H1 (cell line): ENCODE results near the gene UNC13D. TPM values are rescaled to one million over a fixed set of nuclear protein-coding genes. Genes with fewer than 3 reads are reported as not detected.

Experiments used
- CTCF ChIA-PET: fragments of 300-600 bp; sonication (Branson Sonifier 250); formaldehyde crosslinking; loops from one replicate; lab custom pipeline; 2021; ENCODE audit not compliant: partially characterized antibody; lab: Charles Lee
- POLR2A ChIA-PET: fragments of 300-600 bp; sonication (Branson Sonifier 250); formaldehyde crosslinking; loops from one replicate; lab custom pipeline; 2021; ENCODE audit warnings: inconsistent platforms; ENCODE audit not compliant: partially characterized antibody; lab: Charles Lee
- DNase-seq, 2 experiments: peaks; one replicate each; pipeline versions ENCODE4 v3.0.0 to v3.0.0-alpha.2; 2010 to 2022; ENCODE audit warnings: low spot score in 2 of 2, low read depth in 1 of 2, mixed read lengths in 1 of 2
- FAIRE-seq: peaks from 2 replicates; lab custom pipeline; 2011; peaks lifted over from hg19 to GRCh38; lab: Jason Lieb, UNC
- H2AFZ ChIP-seq: 2 replicates; pipeline ENCODE4 v1.8.1; 2012; ENCODE audit warnings: low read length, inconsistent platforms
- H2AK5ac ChIP-seq: 2 replicates; pipeline ENCODE4 v1.6.1; 2013; ENCODE audit warnings: low read depth, low read length
- H2BK120ac ChIP-seq: replicated peaks from 2 replicates; pipeline ENCODE3; 2013; ENCODE audit warnings: low read depth, low read length, inconsistent platforms
- H2BK12ac ChIP-seq: 2 replicates; pipeline ENCODE4 v1.6.1; 2013; ENCODE audit warnings: low read depth, low read length
- H2BK15ac ChIP-seq: 2 replicates; pipeline ENCODE4 v1.6.1; 2013; ENCODE audit warnings: low read length
- H2BK20ac ChIP-seq: 2 replicates; pipeline ENCODE4 v1.6.1; 2013; ENCODE audit warnings: low read length
- H2BK5ac ChIP-seq: 2 replicates; pipeline ENCODE4 v1.6.1; 2013; ENCODE audit warnings: low read depth, low read length
- H3K14ac ChIP-seq: 2 replicates; pipeline ENCODE4 v1.6.1; 2013; ENCODE audit warnings: inconsistent platforms; ENCODE audit not compliant: insufficient read length
- H3K18ac ChIP-seq: 2 replicates; pipeline ENCODE4 v1.6.1; 2013; ENCODE audit warnings: low read length; ENCODE audit errors: extremely low read depth
- H3K23ac ChIP-seq: 2 replicates; pipeline ENCODE4 v1.6.1; 2013; ENCODE audit warnings: inconsistent platforms; ENCODE audit not compliant: insufficient read length
- H3K23me2 ChIP-seq: 2 replicates; pipeline ENCODE4 v1.6.1; 2013; ENCODE audit warnings: low read depth, low read length
- H3K27ac ChIP-seq: 2 replicates; pipeline ENCODE4 v1.6.1; 2011; ENCODE audit warnings: low read depth, low read length, inconsistent platforms
- H3K27me3 ChIP-seq, 4 experiments: replicated peaks in 1 of 4; 1 replicate in 1 of 4; 2 replicates in 3 of 4; pipeline versions ENCODE4 v1.6.1 to v1.8.1; 2011 to 2013; ENCODE audit warnings: low read length in 3 of 4, mild to moderate bottlenecking in 3 of 4, inconsistent platforms in 2 of 4, mixed read lengths in 2 of 4, moderate library complexity in 1 of 4; ENCODE audit not compliant: control insufficient read depth in 3 of 4, insufficient read depth in 3 of 4; ENCODE audit errors: extremely low read depth in 1 of 4
- H3K36me3 ChIP-seq, 4 experiments: 2 replicates each; pipeline versions ENCODE4 v1.6.1 to v1.8.1; 2011 to 2013; ENCODE audit warnings: mild to moderate bottlenecking in 4 of 4, low read length in 3 of 4, moderate library complexity in 2 of 4, control low read depth in 1 of 4, inconsistent platforms in 1 of 4; ENCODE audit not compliant: insufficient read depth in 4 of 4, control insufficient read depth in 2 of 4
- H3K4ac ChIP-seq: replicated peaks from 2 replicates; pipeline ENCODE3; 2013; ENCODE audit warnings: low read length, low read depth, mixed read lengths, inconsistent platforms; ENCODE audit not compliant: insufficient read length
- H3K4me1 ChIP-seq, 4 experiments: replicated peaks in 1 of 4; 1 replicate in 1 of 4; 2 replicates in 3 of 4; pipeline versions ENCODE4 v1.6.1 to v1.8.1; 2011 to 2013; ENCODE audit warnings: low read length in 3 of 4, inconsistent platforms in 2 of 4, mixed read lengths in 1 of 4; ENCODE audit not compliant: insufficient read depth in 4 of 4, control insufficient read depth in 3 of 4
- H3K4me2 ChIP-seq, 2 experiments: 2 replicates each; pipeline versions ENCODE4 v1.6.1 to v1.8.1; 2011 to 2013; ENCODE audit warnings: low read depth in 2 of 2, low read length in 2 of 2, control low read depth in 1 of 2, inconsistent platforms in 1 of 2, mild to moderate bottlenecking in 1 of 2; ENCODE audit not compliant: insufficient read depth in 1 of 2
- H3K4me3 ChIP-seq, 4 experiments: fragments of 200-600, 300-600 bp in 1 of 4; sonication (generic), shearing (Covaris generic), sonication (Bioruptor Twin) in 1 of 4; 2 replicates each; pipeline versions ENCODE4 v1.5.1 to v1.8.1; 2011 to 2016; ENCODE audit warnings: low read length in 4 of 4, low read depth in 3 of 4, control low read depth in 2 of 4, inconsistent platforms in 2 of 4, mild to moderate bottlenecking in 2 of 4, mixed read lengths in 1 of 4, moderate library complexity in 1 of 4; ENCODE audit not compliant: insufficient read depth in 2 of 4; ENCODE audit errors: extremely low read depth in 1 of 4
- H3K56ac ChIP-seq: replicated peaks from 2 replicates; pipeline ENCODE3; 2013; ENCODE audit warnings: low read depth, mild to moderate bottlenecking, mixed read lengths, low read length, inconsistent platforms; ENCODE audit not compliant: insufficient read length
- H3K79me1 ChIP-seq: 2 replicates; pipeline ENCODE4 v1.6.1; 2013; ENCODE audit warnings: low read depth, low read length, control low read depth
- H3K79me2 ChIP-seq, 2 experiments: 2 replicates each; pipeline versions ENCODE4 v1.6.1 to v1.8.1; 2012 to 2013; ENCODE audit warnings: low read length in 2 of 2, mild to moderate bottlenecking in 2 of 2, inconsistent platforms in 1 of 2; ENCODE audit not compliant: insufficient read depth in 2 of 2, control insufficient read depth in 1 of 2
- H3K9ac ChIP-seq, 4 experiments: replicated peaks in 1 of 4; 1 replicate in 1 of 4; 2 replicates in 3 of 4; pipeline versions ENCODE4 v1.6.1 to v1.8.1; 2011 to 2013; ENCODE audit warnings: low read depth in 3 of 4, low read length in 3 of 4, control low read depth in 2 of 4, mild to moderate bottlenecking in 2 of 4, moderate library complexity in 2 of 4, inconsistent platforms in 1 of 4; ENCODE audit errors: extremely low read depth in 1 of 4
- H3K9me3 ChIP-seq, 2 experiments: 2 replicates each; pipeline versions ENCODE4 v1.6.1 to v1.8.1; 2012 to 2013; ENCODE audit warnings: mild to moderate bottlenecking in 2 of 2, moderate library complexity in 2 of 2, control low read depth in 1 of 2, inconsistent platforms in 1 of 2, low read depth in 1 of 2, low read length in 1 of 2, mixed read lengths in 1 of 2; ENCODE audit not compliant: insufficient read depth in 2 of 2
- H4K20me1 ChIP-seq, 2 experiments: replicated peaks in 1 of 2; 2 replicates each; pipeline versions ENCODE3 to v1.8.1; 2011 to 2013; ENCODE audit warnings: inconsistent platforms in 2 of 2, low read length in 2 of 2, mild to moderate bottlenecking in 1 of 2; ENCODE audit not compliant: insufficient read depth in 2 of 2, control insufficient read depth in 1 of 2
- H4K5ac ChIP-seq: 2 replicates; pipeline ENCODE4 v1.6.1; 2013; ENCODE audit warnings: low read length, low read depth, mixed read lengths, inconsistent platforms; ENCODE audit not compliant: insufficient read length
- H4K8ac ChIP-seq: 2 replicates; pipeline ENCODE4 v1.8.0; 2013; ENCODE audit warnings: mild to moderate bottlenecking, moderate library complexity, low read length, inconsistent platforms; ENCODE audit not compliant: insufficient read depth; ENCODE audit errors: extremely low read depth
- H4K91ac ChIP-seq: replicated peaks from 2 replicates; pipeline ENCODE3; 2013; ENCODE audit warnings: low read length, mixed read lengths, inconsistent platforms; ENCODE audit not compliant: insufficient read length
- GTF2F1 ChIP-seq: IDR thresholded peaks from 2 replicates; pipeline ENCODE4 v1.6.1; 2012; ENCODE audit warnings: low read depth, low read length, improper control_type of control experiment, borderline replicate concordance
- POLR2AphosphoS5 ChIP-seq: IDR thresholded peaks from 2 replicates; pipeline ENCODE4 v1.6.1; 2011; ENCODE audit warnings: low read depth, low read length
- SP1 ChIP-seq: IDR thresholded peaks from 2 replicates; pipeline ENCODE4 v1.6.1; 2011; ENCODE audit warnings: low read depth, low read length
- USF2 ChIP-seq: IDR thresholded peaks from 2 replicates; pipeline ENCODE4 v1.6.1; 2011; ENCODE audit warnings: low read length, improper control_type of control experiment
- WGBS, 2 experiments: shearing (Covaris generic) in 1 of 2; methylation state at CpG; one replicate each; pipeline versions ENCODE4 v1.1.6 to v1.1.7; 2013 to 2015; ENCODE audit warnings: low lambda C conversion rate in 2 of 2, mixed read lengths in 2 of 2, inconsistent platforms in 1 of 2, low coverage in 1 of 2, missing lambda C conversion rate in 1 of 2; ENCODE audit not compliant: insufficient replicate concordance in 2 of 2, insufficient coverage in 1 of 2, insufficient read length in 1 of 2; ENCODE audit errors: extremely low coverage in 1 of 2, missing lambda C conversion rate in 1 of 2; 5-methylcytosine and 5-hydroxymethylcytosine counted together
- polyA plus RNA-seq, 7 experiments: library from polyadenylated mRNA; depleted of rRNA in 3 of 7; stranded (reverse) in 5 of 7; unstranded in 2 of 7; fragments of >200 nt in 5 of 7; fragments of 200-250 nt in 2 of 7; gene quantifications; 1 replicate in 5 of 7; 2 replicates in 1 of 7; 4 replicates in 1 of 7; pipeline versions ENCODE4 v1.2.1 to v1.2.3, GENCODE V29; 2011 to 2013; ENCODE audit warnings: missing spikeins in 2 of 7, mixed read lengths in 2 of 7
- total RNA-seq: library from RNA; stranded (reverse); fragmentation: NEBNext Ultra II Directional; extraction: Animal tissue kit (Norgen Biotek cat#: 25700); gene quantifications from 2 replicates; pipeline ENCODE4 v1.2.1, GENCODE V29; 2021

Gene UNC13D
- total and polyA plus RNA-seq, 2 of the 8 experiments (the other 6 are each of a cell fraction or from before 2014, with no cell fraction given), result 3.6 to 8.4 TPM

- no peaks in the 10 kb centered on the region for H3K9me3 ChIP-seq
- H4K91ac ChIP-seq, result no peak overlapping the region
- no peak overlapping the region for H3K18ac ChIP-seq
- H3K9ac ChIP-seq, result no peak overlapping the region
- ChIA-PET POLR2A (interaction anchor here (0.6 to 12.1 kb wide), 10 partner anchors 12 to 114 kb away, joined by 3 to 143 read pairs (median 3); partner anchors contain the start of genes TRIM65, UNK and WBP2), CTCF (interaction anchor here (0.7 to 11.3 kb wide), 20 partner anchors 8 to 159 kb away, joined by 3 to 157 read pairs (median 6); partner anchors contain the start of genes MRPL38, TRIM65 and WBP2)
- H2AFZ ChIP-seq, result no peak overlapping the region
- peak overlapping the region; percentile 87; the same call in 1 of the 2 replicates for H2BK12ac ChIP-seq
- no peaks in the 10 kb centered on the region for H3K79me1 ChIP-seq
- no peak for DNase-seq
- H3K79me2 ChIP-seq, result no peaks in the 10 kb centered on the region
- peak overlapping the region; percentile 8 for H3K4ac ChIP-seq
- H3K27ac ChIP-seq, result no peak overlapping the region
- no peak overlapping the region for H2BK20ac ChIP-seq
- H3K23me2 ChIP-seq, result peaks cover 15% of the 10 kb centered on the region; the same call in 1 of the 2 replicates
- no peak overlapping the region for H3K14ac ChIP-seq
- no peak overlapping the region for H2BK120ac ChIP-seq
- no peak overlapping the region for H3K4me2 ChIP-seq
- H3K23ac ChIP-seq, result no peak overlapping the region
- 0 out of 2 replicates have a peak overlapping the region, but pooled peaks have one; percentile 24 for H2BK5ac ChIP-seq
- H4K20me1 ChIP-seq, result no peaks in the 10 kb centered on the region
- no peaks in the 10 kb centered on the region for H3K36me3 ChIP-seq
- peaks cover 10 to 31% (median 24%) of the 10 kb centered on the region in 4 experiments for H3K27me3 ChIP-seq
- H3K56ac ChIP-seq, result no peak overlapping the region
- H3K4me1 ChIP-seq, result peaks cover 0 to 27% (median 13%) of the 10 kb centered on the region in 4 experiments; a peak in 6 of 7 replicates
- no peak overlapping the region for H4K8ac ChIP-seq
- H2AK5ac ChIP-seq, result no peak overlapping the region
- peak overlapping the region; percentile 92; the same call in 1 of the 2 replicates for H2BK15ac ChIP-seq
- no peak overlapping the region for H3K4me3 ChIP-seq
- WGBS, 2 experiments, result 94% methylated on average over 17 of the region's 18 CpGs; no CpG with 5 or more reads in 1 of the 2 experiments
- no peak overlapping the region for H4K5ac ChIP-seq
- FAIRE-seq, result no peak
- TF ChIP-seq SP1, result no peak
- no peak for TF ChIP-seq POLR2AphosphoS5
- TF ChIP-seq GTF2F1, result no peak
- no peak for TF ChIP-seq USF2
Observed at GRCh38 chr17:75875182-75875939, 31.2 kb upstream of the UNC13D start.
